ENCODE data around the gene MPV17. TPM values are rescaled to one million over a fixed set of nuclear protein-coding genes. Genes with fewer than 3 reads are reported as not detected.

MPV17 gene
- polyA plus RNA-seq, 1 experiment: 177 TPM

DNA sequence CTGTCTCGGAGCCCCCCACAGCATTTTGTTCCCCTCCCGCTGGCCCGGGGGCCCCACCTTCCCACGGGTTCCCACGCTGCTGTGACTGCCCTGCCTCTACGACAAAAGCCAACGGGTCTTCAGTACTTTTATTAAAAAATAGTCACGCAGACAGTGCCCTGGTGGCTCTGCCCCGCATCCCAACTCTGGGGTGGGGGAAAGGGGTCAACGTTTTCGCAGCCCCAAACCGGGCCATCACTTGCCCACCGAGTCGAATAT lies 15.7 kb downstream of the MPV17 start:
- peaks cover 18% of the 10 kb centered on the region for H3K27me3 ChIP-seq (ENCODE audit: control insufficient read depth, insufficient read depth, low read length)
- H3K36me3 ChIP-seq (ENCODE audit: control insufficient read depth, insufficient read depth, low read length): peaks cover 6% of the 10 kb centered on the region
- no peak overlapping the region for H3K4me3 ChIP-seq (ENCODE audit: low read depth, low read length)
- CTCF ChIA-PET: interaction anchor here (1.8 kb wide), 1 partner anchor 26 kb away, joined by 5 read pairs; the partner anchor contains the start of gene TRIM54
- POLR2A ChIA-PET: no interaction called here
- TF ChIP-seq, protein P1, sequence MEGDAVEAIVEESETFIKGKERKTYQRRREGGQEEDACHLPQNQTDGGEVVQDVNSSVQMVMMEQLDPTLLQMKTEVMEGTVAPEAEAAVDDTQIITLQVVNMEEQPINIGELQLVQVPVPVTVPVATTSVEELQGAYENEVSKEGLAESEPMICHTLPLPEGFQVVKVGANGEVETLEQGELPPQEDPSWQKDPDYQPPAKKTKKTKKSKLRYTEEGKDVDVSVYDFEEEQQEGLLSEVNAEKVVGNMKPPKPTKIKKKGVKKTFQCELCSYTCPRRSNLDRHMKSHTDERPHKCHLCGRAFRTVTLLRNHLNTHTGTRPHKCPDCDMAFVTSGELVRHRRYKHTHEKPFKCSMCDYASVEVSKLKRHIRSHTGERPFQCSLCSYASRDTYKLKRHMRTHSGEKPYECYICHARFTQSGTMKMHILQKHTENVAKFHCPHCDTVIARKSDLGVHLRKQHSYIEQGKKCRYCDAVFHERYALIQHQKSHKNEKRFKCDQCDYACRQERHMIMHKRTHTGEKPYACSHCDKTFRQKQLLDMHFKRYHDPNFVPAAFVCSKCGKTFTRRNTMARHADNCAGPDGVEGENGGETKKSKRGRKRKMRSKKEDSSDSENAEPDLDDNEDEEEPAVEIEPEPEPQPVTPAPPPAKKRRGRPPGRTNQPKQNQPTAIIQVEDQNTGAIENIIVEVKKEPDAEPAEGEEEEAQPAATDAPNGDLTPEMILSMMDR (IDR thresholded peaks at IDR 0.05; ENCODE audit: insufficient read depth, low read depth, low read length): no peak
- no peak for DNase-seq (ENCODE audit: low read depth)

DNA sequence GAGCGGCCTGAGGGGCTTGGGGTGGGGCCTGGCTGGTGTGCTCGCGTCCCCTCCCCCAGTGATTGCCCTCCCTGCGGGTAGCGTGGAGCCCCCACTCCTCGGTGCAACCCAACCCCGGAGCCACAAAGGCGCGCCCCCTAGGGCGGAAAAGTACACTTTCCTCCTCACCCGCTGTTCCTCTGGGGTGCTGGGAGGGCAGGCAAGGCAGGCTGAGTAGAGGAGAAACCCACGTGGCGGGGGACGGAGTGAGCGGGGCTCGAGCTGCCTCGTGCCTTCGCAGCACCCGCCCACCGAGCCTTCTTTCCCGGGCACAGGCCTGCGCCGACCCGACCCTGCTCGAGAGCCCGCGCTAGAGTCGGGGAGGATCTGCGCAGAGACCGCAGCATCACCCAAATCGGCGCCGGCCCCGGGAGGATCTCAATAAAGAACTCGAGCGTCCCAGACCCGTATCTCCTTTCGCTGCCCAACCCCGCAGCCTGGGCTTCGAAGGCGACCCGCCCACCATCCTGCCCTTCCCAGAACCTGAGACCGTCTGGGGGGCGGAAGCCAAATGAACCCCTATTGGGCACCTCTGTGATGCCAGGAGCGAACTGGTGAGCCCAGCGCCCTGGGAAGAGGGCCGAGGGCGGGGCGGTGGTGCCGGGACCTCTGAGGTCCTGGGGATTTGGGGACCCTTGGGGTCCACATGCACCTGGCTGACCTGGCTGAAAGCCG lies 16.2 kb downstream of the MPV17 start:
- no peak for DNase-seq (ENCODE audit: low read depth)
- Histone ChIP-seq H3K4me3 (ENCODE audit: low read depth, low read length) (no peak overlapping the region), H3K36me3 (ENCODE audit: control insufficient read depth, insufficient read depth, low read length) (peaks cover 5% of the 10 kb centered on the region), H3K27me3 (ENCODE audit: control insufficient read depth, insufficient read depth, low read length) (peaks cover 18% of the 10 kb centered on the region)
- TF ChIP-seq, protein P1 (IDR thresholded peaks at IDR 0.05; ENCODE audit: insufficient read depth, low read depth, low read length): no peak
- ChIA-PET CTCF (interaction anchor here (0.9 to 1.8 kb wide), 2 partner anchors 10 to 26 kb away, joined by 3 to 5 read pairs; partner anchors contain the start of gene TRIM54), POLR2A (no interaction called here)

DNA sequence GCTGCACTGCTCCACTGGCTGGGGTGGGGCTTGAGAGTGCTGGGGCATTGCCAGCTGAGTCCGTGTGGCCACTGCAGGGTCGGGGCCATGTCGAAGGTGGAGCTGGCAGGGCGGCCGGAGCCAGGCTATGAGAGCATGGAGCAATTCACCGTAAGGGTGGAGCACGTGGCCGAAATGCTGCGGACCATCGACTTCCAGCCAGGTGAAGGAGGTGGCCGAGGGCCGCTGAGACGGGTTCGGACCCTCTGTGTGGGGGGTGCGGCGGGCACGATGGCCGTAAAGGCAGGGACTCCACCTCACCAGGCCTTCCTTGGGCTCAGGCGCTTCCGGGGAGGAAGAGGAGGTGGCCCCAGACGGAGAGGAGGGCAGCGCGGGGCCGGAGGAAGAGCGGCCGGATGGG lies 16.8 kb downstream of the MPV17 start:
- ChIA-PET POLR2A (no interaction called here), CTCF (interaction anchor here (0.9 to 1.8 kb wide), 4 partner anchors 9 to 25 kb away, joined by 3 to 5 read pairs (median 3); partner anchors contain the start of gene TRIM54)
- no peak for DNase-seq (ENCODE audit: low read depth)
- TF ChIP-seq, protein P1 (IDR thresholded peaks at IDR 0.05; ENCODE audit: insufficient read depth, low read depth, low read length): no peak
- peaks cover 18% of the 10 kb centered on the region for H3K27me3 ChIP-seq (ENCODE audit: control insufficient read depth, insufficient read depth, low read length)
- H3K36me3 ChIP-seq (ENCODE audit: control insufficient read depth, insufficient read depth, low read length): peaks cover 1% of the 10 kb centered on the region; the same call in 1 of the 2 replicates
- H3K4me3 ChIP-seq (ENCODE audit: low read depth, low read length): no peak overlapping the region

DNA sequence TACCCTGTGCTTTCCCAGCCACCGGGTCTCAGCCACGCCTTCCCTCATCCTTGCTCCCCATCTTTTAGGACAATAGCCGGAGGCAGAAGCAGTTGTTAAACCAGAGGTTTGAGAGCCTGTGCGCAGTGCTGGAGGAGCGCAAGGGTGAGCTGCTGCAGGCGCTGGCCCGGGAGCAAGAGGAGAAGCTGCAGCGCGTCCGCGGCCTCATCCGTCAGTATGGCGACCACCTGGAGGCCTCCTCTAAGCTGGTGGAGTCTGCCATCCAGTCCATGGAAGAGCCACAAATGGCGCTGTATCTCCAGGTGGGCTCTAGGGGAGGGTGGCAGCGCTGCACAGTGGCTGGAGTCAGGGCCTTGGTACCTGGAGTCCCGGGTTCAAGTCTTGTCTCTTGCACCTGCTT lies 17.4 kb downstream of the MPV17 start:
- Histone ChIP-seq H3K36me3 (ENCODE audit: control insufficient read depth, insufficient read depth, low read length) (0 out of 2 replicates have a peak, but pooled peaks cover 1% of the 10 kb centered on the region), H3K27me3 (ENCODE audit: control insufficient read depth, insufficient read depth, low read length) (peaks cover 18% of the 10 kb centered on the region), H3K4me3 (ENCODE audit: low read depth, low read length) (no peak overlapping the region)
- ChIA-PET POLR2A (no interaction called here), CTCF (interaction anchor here (0.9 to 4.0 kb wide), 7 partner anchors 9 to 57 kb away, joined by 3 to 43 read pairs (median 3); partner anchors contain the start of gene TRIM54)
- TF ChIP-seq, protein P1 (IDR thresholded peaks at IDR 0.05; ENCODE audit: insufficient read depth, low read depth, low read length): no peak
- DNase-seq (ENCODE audit: low read depth): no peak

DNA sequence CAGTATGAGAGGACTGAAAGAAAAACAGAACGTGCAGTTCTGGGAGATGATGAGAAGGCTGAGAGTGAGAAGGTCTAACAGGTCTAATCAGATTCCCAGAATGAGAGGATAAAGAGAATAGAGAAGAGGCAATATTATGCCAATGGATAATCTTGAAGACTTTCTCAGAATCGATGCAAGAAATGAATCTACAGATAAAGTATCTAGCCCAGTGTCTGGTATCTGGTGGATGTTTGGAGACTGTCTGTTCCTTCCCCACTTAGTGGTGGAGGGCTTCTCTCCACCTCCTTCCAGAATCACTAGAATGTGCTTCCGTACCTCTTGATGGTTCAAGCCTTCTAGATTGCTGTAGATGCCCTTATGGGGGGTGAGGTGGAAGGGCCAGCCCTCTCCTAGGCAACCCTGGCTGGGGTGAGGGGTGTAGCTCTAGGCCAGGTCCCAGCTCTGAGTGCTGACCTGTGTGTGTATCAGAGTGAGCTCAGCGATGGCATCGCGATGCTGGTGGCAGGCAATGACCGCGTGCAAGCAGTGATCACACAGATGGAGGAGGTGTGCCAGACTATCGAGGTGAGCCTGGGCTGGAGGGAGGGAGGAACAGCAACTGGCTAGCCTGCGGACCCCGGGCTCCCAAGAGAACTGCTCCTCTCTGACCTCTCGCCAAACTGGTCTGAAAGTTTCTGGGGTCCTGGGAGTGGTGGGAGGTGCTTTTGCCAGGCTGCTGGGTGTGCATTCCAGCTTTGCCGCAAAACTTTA lies 18.2 kb downstream of the MPV17 start:
- POLR2A ChIA-PET: no interaction called here
- H3K27me3 ChIP-seq (ENCODE audit: control insufficient read depth, insufficient read depth, low read length): peaks cover 18% of the 10 kb centered on the region
- H3K4me3 ChIP-seq (ENCODE audit: low read depth, low read length): no peak overlapping the region
- CTCF ChIA-PET: interaction anchor here (0.6 to 4.0 kb wide), 11 partner anchors 10 to 206 kb away, joined by 3 to 43 read pairs (median 7); partner anchors contain the start of gene MPV17
- TF ChIP-seq, protein P1 (IDR thresholded peaks at IDR 0.05; ENCODE audit: insufficient read depth, low read depth, low read length): no peak
- no peak for DNase-seq (ENCODE audit: low read depth)
- H3K36me3 ChIP-seq (ENCODE audit: control insufficient read depth, insufficient read depth, low read length): 0 out of 2 replicates have a peak, but pooled peaks cover under 1% of the 10 kb centered on the region

Data from BJ (cell line).